ENCODE measurements around the gene ADARB2. TPM values are rescaled to one million over a fixed set of nuclear protein-coding genes. Genes with fewer than 3 reads are reported as not detected.

Gene ADARB2
- total RNA-seq, 4 donors from 2014 or later, result 0.80 to 4.9 (median 2.3) TPM

- 60 to 90% methylated on average over 2 to 9 of the region's 9 CpGs for WGBS, 2 donors (ENCODE audit: low coverage in 1 of 2)
- no peak for DNase-seq
- TF ChIP-seq POLR2AphosphoS5 (IDR thresholded peaks at IDR 0.05), result no peak
- TF ChIP-seq POLR2A (IDR thresholded peaks at IDR 0.05), result no peak
- TF ChIP-seq EP300 (IDR thresholded peaks at IDR 0.05; ENCODE audit: low read depth), result no peak
- TF ChIP-seq CTCF (IDR thresholded peaks at IDR 0.05), result no peak
- no peak overlapping the region for H3K27ac ChIP-seq
- H3K4me1 ChIP-seq, result no peaks in the 10 kb centered on the region
- in situ Hi-C loops (cut with MboI; ENCODE audit: low pct_ligation_motif_present in 1 of 4, low pct_unique_long_range_greater_than_20kb in 1 of 4, low sequenced_read_pairs in 3 of 4) (no loop called here), intact Hi-C loops (cut with DNase I; ENCODE audit: low total_unique reads) (no loop called here)
- no peaks in the 10 kb centered on the region for H3K9me3 ChIP-seq
- no peaks in the 10 kb centered on the region for H3K36me3 ChIP-seq
- H3K27me3 ChIP-seq, result peaks cover 48% of the 10 kb centered on the region
- H3K4me3 ChIP-seq, result no peak overlapping the region
These were observed 357.7 kb downstream of the ADARB2 start for GRCh38 chr10:1379601-1380000.

GRCh38 chr10:1378473-1378872, 358.9 kb downstream of the ADARB2 start:
- no peak for DNase-seq
- no peaks in the 10 kb centered on the region for H3K36me3 ChIP-seq

GRCh38 chr10:1377740-1378397, 359.5 kb downstream of the ADARB2 start:
- Histone ChIP-seq H3K4me3 (no peak overlapping the region), H3K27me3 (peaks cover 38% of the 10 kb centered on the region), H3K27ac (no peak overlapping the region), H3K36me3 (no peaks in the 10 kb centered on the region), H3K9me3 (no peaks in the 10 kb centered on the region), H3K4me1 (no peaks in the 10 kb centered on the region)
- in situ Hi-C loops (cut with MboI; ENCODE audit: low pct_ligation_motif_present in 1 of 4, low pct_unique_long_range_greater_than_20kb in 1 of 4, low sequenced_read_pairs in 3 of 4) (no loop called here), intact Hi-C loops (cut with DNase I; ENCODE audit: low total_unique reads) (no loop called here)
- DNase-seq, result no peak
- no peak for TF ChIP-seq EP300 (IDR thresholded peaks at IDR 0.05; ENCODE audit: low read depth)
- TF ChIP-seq CTCF (IDR thresholded peaks at IDR 0.05), result no peak
- no peak for TF ChIP-seq POLR2AphosphoS5 (IDR thresholded peaks at IDR 0.05)
- no peak for TF ChIP-seq POLR2A (IDR thresholded peaks at IDR 0.05)
- WGBS, 2 donors (ENCODE audit: low coverage in 1 of 2), result 32 to 42% methylated on average over 5 to 14 of the region's 14 CpGs

More at GRCh38 chr10:1378473-1378872, 358.9 kb downstream of the ADARB2 start:
- no peak for TF ChIP-seq POLR2A (IDR thresholded peaks at IDR 0.05)
- TF ChIP-seq POLR2AphosphoS5 (IDR thresholded peaks at IDR 0.05), result no peak
- no peak for TF ChIP-seq EP300 (IDR thresholded peaks at IDR 0.05; ENCODE audit: low read depth)
- TF ChIP-seq CTCF (IDR thresholded peaks at IDR 0.05), result no peak
- intact Hi-C loops (cut with DNase I; ENCODE audit: low total_unique reads), result no loop called here
- no peaks in the 10 kb centered on the region for H3K4me1 ChIP-seq
- H3K9me3 ChIP-seq, result no peaks in the 10 kb centered on the region
- no peak overlapping the region for H3K27ac ChIP-seq
- 81 to 90% methylated on average over 2 of the region's 2 CpGs for WGBS, 2 donors (ENCODE audit: low coverage in 1 of 2)
- in situ Hi-C loops (cut with MboI; ENCODE audit: low pct_ligation_motif_present in 1 of 4, low pct_unique_long_range_greater_than_20kb in 1 of 4, low sequenced_read_pairs in 3 of 4), result no loop called here
- H3K4me3 ChIP-seq, result no peak overlapping the region
- peaks cover 42% of the 10 kb centered on the region for H3K27me3 ChIP-seq

- H3K4me1 ChIP-seq, result no peaks in the 10 kb centered on the region
- 82% methylated on average over 6 of the region's 6 CpGs; no CpG with 5 or more reads in 1 of the 2 donors for WGBS, 2 donors (ENCODE audit: low coverage in 1 of 2)
- no peak for DNase-seq
These were observed 360.1 kb downstream of the ADARB2 start for GRCh38 chr10:1377231-1377630.

More at GRCh38 chr10:1377231-1377630, 360.1 kb downstream of the ADARB2 start:
- TF ChIP-seq CTCF (IDR thresholded peaks at IDR 0.05), result no peak
- TF ChIP-seq EP300 (IDR thresholded peaks at IDR 0.05; ENCODE audit: low read depth), result no peak
- no peak for TF ChIP-seq POLR2AphosphoS5 (IDR thresholded peaks at IDR 0.05)
- no peak for TF ChIP-seq POLR2A (IDR thresholded peaks at IDR 0.05)
- intact Hi-C loops (cut with DNase I; ENCODE audit: low total_unique reads), result no loop called here
- Histone ChIP-seq H3K4me3 (no peak overlapping the region), H3K27me3 (peaks cover 34% of the 10 kb centered on the region), H3K9me3 (no peaks in the 10 kb centered on the region), H3K27ac (no peak overlapping the region), H3K36me3 (no peaks in the 10 kb centered on the region)
- in situ Hi-C loops (cut with MboI; ENCODE audit: low pct_ligation_motif_present in 1 of 4, low pct_unique_long_range_greater_than_20kb in 1 of 4, low sequenced_read_pairs in 3 of 4), result no loop called here
